Spleen (tissue), 7 donors: ENCODE measurements around the gene LIPF.
"Not testable (repeated sequence)": the region's sequence is repeated elsewhere in the genome, so short reads cannot be mapped to it uniquely, and the experiment has no call there.

Experiments used
- CTCF ChIP-seq, 11 experiments: fragments of 200-600 bp in 7 of 11; fragments of 450-650 bp in 4 of 11; sonication (generic) in 4 of 11; IDR thresholded peaks in 8 of 11; conservative IDR thresholded peaks in 3 of 11; 1 replicate in 7 of 11; 2 replicates in 4 of 11; pipeline versions ENCODE4 v1.4.0 to v1.8.0; 2016 to 2021; ENCODE audit warnings: antibody characterized with exemption in 11 of 11, inconsistent platforms in 4 of 11, mild to moderate bottlenecking in 1 of 11
- POLR2A ChIP-seq, 3 donors: fragments of 450-650 bp; IDR thresholded peaks; one replicate each; pipeline ENCODE4 v1.5.1; 2017; ENCODE audit warnings: antibody characterized with exemption in 3 of 3, mild to moderate bottlenecking in 1 of 3
- donor health status: DM: no; HTN: no; CAD: no; lungs with moderate emphysema.
- donor health status: DM: no; HTN: no; CAD: no.
- donor health status: DM: no; HTN: no; CAD: no.

GRCh38 chr10:88663153-88663552 is 1.1 kb upstream of the LIPF start:
- TF ChIP-seq CTCF (IDR thresholded peaks at IDR 0.05 in 8 of 11, conservative IDR thresholded peaks at IDR 0.05 in 3 of 11); POLR2A (IDR thresholded peaks at IDR 0.05): not testable (repeated sequence)
